HL-60 (cell line): ENCODE results near the gene RINL.

Experiments used
- GABPA ChIP-seq: IDR thresholded peaks from 2 replicates; pipeline ENCODE4 v1.6.1; 2012; ENCODE audit warnings: low read depth
- TF ChIP-seq, protein P1 (sequence below): IDR thresholded peaks from one replicate; pipeline ENCODE4 v1.5.1; 2011; ENCODE audit warnings: low read length, control low read depth, inconsistent platforms; ENCODE audit not compliant: insufficient read depth
- TF ChIP-seq, protein P2 (sequence below): IDR thresholded peaks from 2 replicates; pipeline ENCODE4 v1.6.1; 2012; ENCODE audit warnings: low read depth; ENCODE audit not compliant: insufficient replicate concordance

GRCh38 chr19:38842439-38843174 lies 35.5 kb downstream of the RINL start:
- TF ChIP-seq, protein P1, sequence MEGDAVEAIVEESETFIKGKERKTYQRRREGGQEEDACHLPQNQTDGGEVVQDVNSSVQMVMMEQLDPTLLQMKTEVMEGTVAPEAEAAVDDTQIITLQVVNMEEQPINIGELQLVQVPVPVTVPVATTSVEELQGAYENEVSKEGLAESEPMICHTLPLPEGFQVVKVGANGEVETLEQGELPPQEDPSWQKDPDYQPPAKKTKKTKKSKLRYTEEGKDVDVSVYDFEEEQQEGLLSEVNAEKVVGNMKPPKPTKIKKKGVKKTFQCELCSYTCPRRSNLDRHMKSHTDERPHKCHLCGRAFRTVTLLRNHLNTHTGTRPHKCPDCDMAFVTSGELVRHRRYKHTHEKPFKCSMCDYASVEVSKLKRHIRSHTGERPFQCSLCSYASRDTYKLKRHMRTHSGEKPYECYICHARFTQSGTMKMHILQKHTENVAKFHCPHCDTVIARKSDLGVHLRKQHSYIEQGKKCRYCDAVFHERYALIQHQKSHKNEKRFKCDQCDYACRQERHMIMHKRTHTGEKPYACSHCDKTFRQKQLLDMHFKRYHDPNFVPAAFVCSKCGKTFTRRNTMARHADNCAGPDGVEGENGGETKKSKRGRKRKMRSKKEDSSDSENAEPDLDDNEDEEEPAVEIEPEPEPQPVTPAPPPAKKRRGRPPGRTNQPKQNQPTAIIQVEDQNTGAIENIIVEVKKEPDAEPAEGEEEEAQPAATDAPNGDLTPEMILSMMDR = no peak
- no peak for TF ChIP-seq GABPA
- TF ChIP-seq, protein P2, sequence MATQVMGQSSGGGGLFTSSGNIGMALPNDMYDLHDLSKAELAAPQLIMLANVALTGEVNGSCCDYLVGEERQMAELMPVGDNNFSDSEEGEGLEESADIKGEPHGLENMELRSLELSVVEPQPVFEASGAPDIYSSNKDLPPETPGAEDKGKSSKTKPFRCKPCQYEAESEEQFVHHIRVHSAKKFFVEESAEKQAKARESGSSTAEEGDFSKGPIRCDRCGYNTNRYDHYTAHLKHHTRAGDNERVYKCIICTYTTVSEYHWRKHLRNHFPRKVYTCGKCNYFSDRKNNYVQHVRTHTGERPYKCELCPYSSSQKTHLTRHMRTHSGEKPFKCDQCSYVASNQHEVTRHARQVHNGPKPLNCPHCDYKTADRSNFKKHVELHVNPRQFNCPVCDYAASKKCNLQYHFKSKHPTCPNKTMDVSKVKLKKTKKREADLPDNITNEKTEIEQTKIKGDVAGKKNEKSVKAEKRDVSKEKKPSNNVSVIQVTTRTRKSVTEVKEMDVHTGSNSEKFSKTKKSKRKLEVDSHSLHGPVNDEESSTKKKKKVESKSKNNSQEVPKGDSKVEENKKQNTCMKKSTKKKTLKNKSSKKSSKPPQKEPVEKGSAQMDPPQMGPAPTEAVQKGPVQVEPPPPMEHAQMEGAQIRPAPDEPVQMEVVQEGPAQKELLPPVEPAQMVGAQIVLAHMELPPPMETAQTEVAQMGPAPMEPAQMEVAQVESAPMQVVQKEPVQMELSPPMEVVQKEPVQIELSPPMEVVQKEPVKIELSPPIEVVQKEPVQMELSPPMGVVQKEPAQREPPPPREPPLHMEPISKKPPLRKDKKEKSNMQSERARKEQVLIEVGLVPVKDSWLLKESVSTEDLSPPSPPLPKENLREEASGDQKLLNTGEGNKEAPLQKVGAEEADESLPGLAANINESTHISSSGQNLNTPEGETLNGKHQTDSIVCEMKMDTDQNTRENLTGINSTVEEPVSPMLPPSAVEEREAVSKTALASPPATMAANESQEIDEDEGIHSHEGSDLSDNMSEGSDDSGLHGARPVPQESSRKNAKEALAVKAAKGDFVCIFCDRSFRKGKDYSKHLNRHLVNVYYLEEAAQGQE = no peak
